Measurements from ENCODE around the gene EBP. TPM values are rescaled to one million over a fixed set of nuclear protein-coding genes. Genes with fewer than 3 reads are reported as not detected.

EBP gene
- total and polyA plus RNA-seq, 2 donors (not counting 3 experiments of a cell fraction or from before 2014, with no cell fraction given), result 102 to 183 TPM

GRCh38 chrX:48513670-48514069 is 7.9 kb upstream of the EBP start:
- Histone ChIP-seq H3K27me3 (ENCODE audit: control insufficient read depth in 2 of 2, insufficient read depth in 2 of 2, low read length in 2 of 2) (no peaks in the 10 kb centered on the region), H3K4me2 (ENCODE audit: insufficient read depth, low read length) (no peak overlapping the region), H3K4me3 (replicated peaks in 1 of 3; ENCODE audit: insufficient read depth in 1 of 3, low read depth in 1 of 3, low read length in 3 of 3) (no peak overlapping the region), H3K27ac (ENCODE audit: insufficient read depth, low read depth, low read length) (no peak overlapping the region), H3K9me3 (replicated peaks; ENCODE audit: control insufficient read depth, insufficient read depth, low read length) (no peaks in the 10 kb centered on the region), H3K79me2 (ENCODE audit: control insufficient read depth, insufficient read depth, low read length) (no peaks in the 10 kb centered on the region), H3K36me3 (ENCODE audit: control insufficient read depth in 2 of 2, extremely low read depth in 1 of 2, insufficient read depth in 2 of 2, low read length in 2 of 2) (peaks cover 0 to 5% of the 10 kb centered on the region in 2 experiments), H3K9me1 (replicated peaks; ENCODE audit: control insufficient read depth, extremely low read depth, insufficient read depth, low read length) (no peaks in the 10 kb centered on the region), H4K20me1 (replicated peaks; ENCODE audit: control insufficient read depth, extremely low read depth, insufficient read depth, low read length) (no peaks in the 10 kb centered on the region), H3K4me1 (ENCODE audit: control insufficient read depth, extremely low read depth, insufficient read depth, low read length) (no peaks in the 10 kb centered on the region), H2AFZ (ENCODE audit: low read depth, low read length) (no peak overlapping the region), H3K9ac (replicated peaks; ENCODE audit: extremely low read depth, insufficient read depth, low read length) (no peak overlapping the region)
- intact Hi-C loops (cut with micrococcal nuclease) (no loop called here), dilution Hi-C loops (cut with MboI; ENCODE audit: extremely low pct_ligation_motif_present, low sequenced_read_pairs) (no loop called here)
- no peak for DNase-seq (ENCODE audit: low read depth, low spot score)
- BruUV-seq (replicated peaks), result no TSS peak
- TF ChIP-seq GATA2 (IDR thresholded peaks at IDR 0.05; ENCODE audit: insufficient read depth, insufficient read length, low read depth, low read length) (no peak), EZH2 (IDR thresholded peaks at IDR 0.05; ENCODE audit: borderline replicate concordance, low read depth, low read length, severe bottlenecking) (no peak), JUN (IDR thresholded peaks at IDR 0.05; ENCODE audit: borderline replicate concordance, insufficient read depth, insufficient read length, low read depth) (no peak), FOS (IDR thresholded peaks at IDR 0.05; ENCODE audit: borderline replicate concordance, insufficient read depth, low read length) (no peak), MAX (IDR thresholded peaks at IDR 0.05; ENCODE audit: insufficient read depth, insufficient read length) (no peak), MYC (IDR thresholded peaks at IDR 0.05; ENCODE audit: low read depth, low read length) (no peak), POLR2AphosphoS5 (IDR thresholded peaks at IDR 0.05; ENCODE audit: insufficient read depth, low read depth, low read length) (no peak), POLR2A (IDR thresholded peaks at IDR 0.05; ENCODE audit: low read depth, low read length) (no peak)
- TF ChIP-seq, protein P1, sequence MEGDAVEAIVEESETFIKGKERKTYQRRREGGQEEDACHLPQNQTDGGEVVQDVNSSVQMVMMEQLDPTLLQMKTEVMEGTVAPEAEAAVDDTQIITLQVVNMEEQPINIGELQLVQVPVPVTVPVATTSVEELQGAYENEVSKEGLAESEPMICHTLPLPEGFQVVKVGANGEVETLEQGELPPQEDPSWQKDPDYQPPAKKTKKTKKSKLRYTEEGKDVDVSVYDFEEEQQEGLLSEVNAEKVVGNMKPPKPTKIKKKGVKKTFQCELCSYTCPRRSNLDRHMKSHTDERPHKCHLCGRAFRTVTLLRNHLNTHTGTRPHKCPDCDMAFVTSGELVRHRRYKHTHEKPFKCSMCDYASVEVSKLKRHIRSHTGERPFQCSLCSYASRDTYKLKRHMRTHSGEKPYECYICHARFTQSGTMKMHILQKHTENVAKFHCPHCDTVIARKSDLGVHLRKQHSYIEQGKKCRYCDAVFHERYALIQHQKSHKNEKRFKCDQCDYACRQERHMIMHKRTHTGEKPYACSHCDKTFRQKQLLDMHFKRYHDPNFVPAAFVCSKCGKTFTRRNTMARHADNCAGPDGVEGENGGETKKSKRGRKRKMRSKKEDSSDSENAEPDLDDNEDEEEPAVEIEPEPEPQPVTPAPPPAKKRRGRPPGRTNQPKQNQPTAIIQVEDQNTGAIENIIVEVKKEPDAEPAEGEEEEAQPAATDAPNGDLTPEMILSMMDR (IDR thresholded peaks at IDR 0.05; ENCODE audit: extremely low read depth in 1 of 2, insufficient read depth in 1 of 2, low read depth in 1 of 2, low read length in 2 of 2), result no peak
- CTCF ChIA-PET, result no interaction called here
- POLR2A ChIA-PET, result no interaction called here
- FAIRE-seq, result no peak
